SK-N-SH (cell line): Measurements from ENCODE around the gene KLK11. TPM values are rescaled to one million over a fixed set of nuclear protein-coding genes. Genes with fewer than 3 reads are reported as not detected.

ENCODE experiments used
- CTCF ChIA-PET: fragments of 300-600, 350-600 bp; formaldehyde crosslinking; extraction: SDS; loops from one replicate; lab custom pipeline; 2021; lab: Yijun Ruan, JAX
- POLR2A ChIA-PET: fragments of 350-600 bp; sonication (Branson Sonifier 250); formaldehyde crosslinking; extraction: SDS; loops from one replicate; lab custom pipeline; 2020; ENCODE audit warnings: antibody characterized with exemption, inconsistent platforms; lab: Yijun Ruan, JAX
- DNase-seq: peaks from one replicate; pipeline ENCODE4 v3.0.0; 2012
- H2AFZ ChIP-seq: fragments of 200-600 bp; sonication (generic); 2 replicates; pipeline ENCODE4 v1.8.1; 2016; ENCODE audit warnings: antibody characterized with exemption, mild to moderate bottlenecking, low read depth
- H3F3A ChIP-seq: fragments of 200-600 bp; sonication (generic); replicated peaks from 2 replicates; pipeline ENCODE3; 2016; ENCODE audit warnings: antibody characterized with exemption, mild to moderate bottlenecking; ENCODE audit not compliant: insufficient read depth
- H3K27ac ChIP-seq, 2 experiments: fragments of 200-500 bp in 1 of 2; fragments of 200-600 bp in 1 of 2; sonication (Bioruptor generic) in 1 of 2; sonication (generic), shearing (Covaris generic) in 1 of 2; 2 replicates each; pipeline versions ENCODE4 v1.5.1 to v1.6.1; 2014 to 2016; ENCODE audit warnings: low read depth in 2 of 2, inconsistent platforms in 1 of 2, low read length in 1 of 2, mild to moderate bottlenecking in 1 of 2, mixed read lengths in 1 of 2
- H3K27me3 ChIP-seq: fragments of 200-600 bp; sonication (generic), shearing (Covaris generic); 2 replicates; pipeline ENCODE4 v1.6.1; 2016; ENCODE audit warnings: mixed run types; ENCODE audit not compliant: insufficient read depth
- H3K36me3 ChIP-seq, 2 experiments: fragments of 200-500 bp in 1 of 2; fragments of 200-600 bp in 1 of 2; sonication (Bioruptor generic) in 1 of 2; sonication (generic) in 1 of 2; replicated peaks in 1 of 2; 2 replicates each; pipeline versions ENCODE3 to v1.5.1; 2014 to 2016; ENCODE audit warnings: low read length in 1 of 2, mild to moderate bottlenecking in 1 of 2; ENCODE audit not compliant: insufficient read depth in 2 of 2, control insufficient read depth in 1 of 2
- H3K4me1 ChIP-seq, 2 experiments: fragments of 200-500 bp in 1 of 2; fragments of 200-600 bp in 1 of 2; sonication (Bioruptor generic) in 1 of 2; sonication (generic), shearing (Covaris generic) in 1 of 2; 2 replicates each; pipeline versions ENCODE4 v1.5.1 to v1.6.1; 2014 to 2016; ENCODE audit warnings: low read depth in 1 of 2, low read length in 1 of 2, mixed run types in 1 of 2; ENCODE audit not compliant: insufficient read depth in 2 of 2, control insufficient read depth in 1 of 2
- H3K4me2 ChIP-seq: fragments of 200-600 bp; sonication (generic), shearing (Covaris generic); 2 replicates; pipeline ENCODE4 v1.6.1; 2017; ENCODE audit warnings: mixed run types
- H3K4me3 ChIP-seq, 2 experiments: fragments of 200-500 bp in 1 of 2; fragments of 200-600 bp in 1 of 2; sonication (Bioruptor generic) in 1 of 2; sonication (generic), shearing (Covaris generic) in 1 of 2; 2 replicates each; pipeline versions ENCODE4 v1.5.1 to v1.8.1; 2014 to 2016; ENCODE audit warnings: low read depth in 2 of 2, inconsistent platforms in 1 of 2, low read length in 1 of 2, mild to moderate bottlenecking in 1 of 2, mixed read lengths in 1 of 2, moderate library complexity in 1 of 2
- H3K79me2 ChIP-seq: fragments of 200-600 bp; sonication (generic); 2 replicates; pipeline ENCODE4 v1.8.1; 2017; ENCODE audit warnings: mild to moderate bottlenecking; ENCODE audit not compliant: insufficient read depth
- H3K9ac ChIP-seq: fragments of 200-600 bp; sonication (generic); 2 replicates; pipeline ENCODE4 v1.6.1; 2017; ENCODE audit warnings: mixed run types
- H3K9me2 ChIP-seq: fragments of 200-600 bp; sonication (generic); 2 replicates; pipeline ENCODE4 v1.6.1; 2017; ENCODE audit warnings: mixed run types
- H3K9me3 ChIP-seq: fragments of 200-600 bp; sonication (generic); 2 replicates; pipeline ENCODE4 v1.6.1; 2017; ENCODE audit warnings: mixed run types, mild to moderate bottlenecking, moderate library complexity
- H4K20me1 ChIP-seq: fragments of 200-600 bp; sonication (generic); 2 replicates; pipeline ENCODE4 v1.6.1; 2017; ENCODE audit warnings: mild to moderate bottlenecking, mixed run types; ENCODE audit not compliant: insufficient read depth
- EZH2phosphoT487 ChIP-seq: fragments of 200-600 bp; sonication (generic); IDR thresholded peaks from 2 replicates; pipeline ENCODE4 v1.6.1; 2017; ENCODE audit warnings: low read depth, mixed run types, mild to moderate bottlenecking, antibody characterized with exemption, moderate library complexity, borderline replicate concordance
- FOXM1 ChIP-seq: IDR thresholded peaks from 2 replicates; pipeline ENCODE4 v1.4.0; 2012; ENCODE audit warnings: low read depth, mild to moderate bottlenecking
- GABPA ChIP-seq: IDR thresholded peaks from 2 replicates; pipeline ENCODE4 v1.4.0; 2012; ENCODE audit warnings: low read depth, mild to moderate bottlenecking
- GATA2 ChIP-seq: sonication (generic); formaldehyde crosslinking; IDR thresholded peaks from 2 replicates; pipeline ENCODE4 v1.5.0; 2020; ENCODE audit warnings: mild to moderate bottlenecking, missing genetic modification reagents
- NRF1 ChIP-seq: IDR thresholded peaks from 2 replicates; pipeline ENCODE4 v1.6.1; 2012; ENCODE audit warnings: low read depth, mild to moderate bottlenecking, low read length
- POLR2AphosphoS5 ChIP-seq: IDR thresholded peaks from 2 replicates; pipeline ENCODE4 v1.6.1; 2012; ENCODE audit warnings: low read depth, low read length
- RCOR1 ChIP-seq: fragments of 150-350 bp; IDR thresholded peaks from 2 replicates; pipeline ENCODE4 v1.6.1; 2017; ENCODE audit warnings: antibody characterized with exemption, low read length
- RFX5 ChIP-seq: IDR thresholded peaks from 2 replicates; pipeline ENCODE4 v1.6.1; 2012; ENCODE audit warnings: mild to moderate bottlenecking, improper control_type of control experiment, low read length
- RXRA ChIP-seq: IDR thresholded peaks from 2 replicates; pipeline ENCODE4 v1.4.0; 2012; ENCODE audit warnings: low read depth, mild to moderate bottlenecking, borderline replicate concordance
- USF1 ChIP-seq: IDR thresholded peaks from 2 replicates; pipeline ENCODE4 v1.4.0; 2012; ENCODE audit warnings: low read depth, borderline replicate concordance
- USF2 ChIP-seq: fragments of 150-350 bp; IDR thresholded peaks from 2 replicates; pipeline ENCODE4 v1.6.1; 2017; ENCODE audit warnings: antibody characterized with exemption, low read length, low read depth, borderline replicate concordance
- YY1 ChIP-seq: IDR thresholded peaks from 2 replicates; pipeline ENCODE4 v1.4.0; 2012; ENCODE audit warnings: low read depth, mild to moderate bottlenecking
- WGBS: methylation state at CpG from one replicate; pipeline ENCODE4 v1.1.6; 2017; ENCODE audit warnings: low lambda C conversion rate; 5-methylcytosine and 5-hydroxymethylcytosine counted together
- polyA plus RNA-seq, 3 experiments: library from polyadenylated mRNA; depleted of rRNA; stranded (reverse); fragments of >200 nt; gene quantifications; 2 replicates each; pipeline ENCODE4 v1.2.3, GENCODE V29; 2012
- TF ChIP-seq, protein P1 (sequence below): IDR thresholded peaks from 2 replicates; pipeline ENCODE4 v1.6.1; 2012; ENCODE audit warnings: mild to moderate bottlenecking, low read depth, low read length, moderate library complexity
- TF ChIP-seq, protein P2 (sequence below): fragments of 200-600 bp; sonication (generic); IDR thresholded peaks from 2 replicates; pipeline ENCODE4 v1.6.1; 2017; ENCODE audit warnings: antibody characterized with exemption, mild to moderate bottlenecking, moderate library complexity

The KLK11 gene
- polyA plus RNA-seq, 1 of the 3 experiments (the other 2 are of a cell fraction) = not detected

DNA sequence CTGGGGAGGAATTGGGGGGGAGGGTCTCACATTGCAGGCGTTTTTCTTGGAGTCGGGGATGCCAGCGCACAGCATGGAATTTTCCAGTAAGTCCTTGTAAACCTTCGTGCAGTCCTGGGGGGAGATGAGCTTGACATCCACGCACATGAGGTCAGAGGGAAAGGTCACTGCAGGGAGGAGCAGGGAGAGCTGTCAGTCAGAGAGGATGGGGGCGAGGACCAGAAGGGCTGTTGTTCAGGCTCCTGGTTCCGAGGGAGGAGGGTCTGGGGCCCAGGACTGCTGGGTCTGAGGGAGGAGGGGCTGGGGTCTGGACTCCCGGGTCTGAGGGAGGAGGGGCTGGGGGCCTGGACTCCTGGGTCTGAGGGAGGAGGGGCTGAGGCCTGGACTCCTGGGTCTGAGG, 46.7 kb downstream of the KLK11 start:
- H3K27me3 ChIP-seq = no peaks in the 10 kb centered on the region; the same call in 1 of the 2 replicates
- no peak overlapping the region for H3K9ac ChIP-seq
- no peaks in the 10 kb centered on the region for H3K36me3 ChIP-seq
- no peaks in the 10 kb centered on the region for H4K20me1 ChIP-seq
- H3K27ac ChIP-seq = no peak overlapping the region
- H3K4me3 ChIP-seq = no peak overlapping the region
- no peaks in the 10 kb centered on the region for H3F3A ChIP-seq
- no peaks in the 10 kb centered on the region for H3K79me2 ChIP-seq
- 18% methylated on average over 7 of the region's 8 CpGs for WGBS
- H3K9me2 ChIP-seq = no peaks in the 10 kb centered on the region
- CTCF ChIA-PET = interaction anchor here (0.7 kb wide), 1 partner anchor 14 kb away, joined by 3 read pairs; no protein-coding TSS in a partner anchor
- TF ChIP-seq USF2 (no peak), NRF1 (no peak), YY1 (no peak), EZH2phosphoT487 (no peak), RXRA (no peak), GABPA (no peak)
- TF ChIP-seq, protein P1, sequence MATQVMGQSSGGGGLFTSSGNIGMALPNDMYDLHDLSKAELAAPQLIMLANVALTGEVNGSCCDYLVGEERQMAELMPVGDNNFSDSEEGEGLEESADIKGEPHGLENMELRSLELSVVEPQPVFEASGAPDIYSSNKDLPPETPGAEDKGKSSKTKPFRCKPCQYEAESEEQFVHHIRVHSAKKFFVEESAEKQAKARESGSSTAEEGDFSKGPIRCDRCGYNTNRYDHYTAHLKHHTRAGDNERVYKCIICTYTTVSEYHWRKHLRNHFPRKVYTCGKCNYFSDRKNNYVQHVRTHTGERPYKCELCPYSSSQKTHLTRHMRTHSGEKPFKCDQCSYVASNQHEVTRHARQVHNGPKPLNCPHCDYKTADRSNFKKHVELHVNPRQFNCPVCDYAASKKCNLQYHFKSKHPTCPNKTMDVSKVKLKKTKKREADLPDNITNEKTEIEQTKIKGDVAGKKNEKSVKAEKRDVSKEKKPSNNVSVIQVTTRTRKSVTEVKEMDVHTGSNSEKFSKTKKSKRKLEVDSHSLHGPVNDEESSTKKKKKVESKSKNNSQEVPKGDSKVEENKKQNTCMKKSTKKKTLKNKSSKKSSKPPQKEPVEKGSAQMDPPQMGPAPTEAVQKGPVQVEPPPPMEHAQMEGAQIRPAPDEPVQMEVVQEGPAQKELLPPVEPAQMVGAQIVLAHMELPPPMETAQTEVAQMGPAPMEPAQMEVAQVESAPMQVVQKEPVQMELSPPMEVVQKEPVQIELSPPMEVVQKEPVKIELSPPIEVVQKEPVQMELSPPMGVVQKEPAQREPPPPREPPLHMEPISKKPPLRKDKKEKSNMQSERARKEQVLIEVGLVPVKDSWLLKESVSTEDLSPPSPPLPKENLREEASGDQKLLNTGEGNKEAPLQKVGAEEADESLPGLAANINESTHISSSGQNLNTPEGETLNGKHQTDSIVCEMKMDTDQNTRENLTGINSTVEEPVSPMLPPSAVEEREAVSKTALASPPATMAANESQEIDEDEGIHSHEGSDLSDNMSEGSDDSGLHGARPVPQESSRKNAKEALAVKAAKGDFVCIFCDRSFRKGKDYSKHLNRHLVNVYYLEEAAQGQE = no peak
- TF ChIP-seq, all 33 proteins: peak for 0
- POLR2A ChIA-PET = no interaction called here
- H2AFZ ChIP-seq = no peak overlapping the region
- no peak overlapping the region for H3K4me2 ChIP-seq
- no peaks in the 10 kb centered on the region for H3K4me1 ChIP-seq
- DNase-seq = no peak
- H3K9me3 ChIP-seq = no peaks in the 10 kb centered on the region

GRCh38 chr19:50978772-50979390, 47.5 kb downstream of the KLK11 start:
- CTCF ChIA-PET = no interaction called here
- Histone ChIP-seq H3K4me1 (no peaks in the 10 kb centered on the region), H3K79me2 (no peaks in the 10 kb centered on the region), H3K9ac (no peak overlapping the region), H2AFZ (no peak overlapping the region), H3K27ac (no peak overlapping the region), H3K27me3 (no peaks in the 10 kb centered on the region; the same call in 1 of the 2 replicates), H4K20me1 (no peaks in the 10 kb centered on the region), H3F3A (no peaks in the 10 kb centered on the region), H3K9me2 (no peaks in the 10 kb centered on the region), H3K4me3 (no peak overlapping the region), H3K4me2 (no peak overlapping the region), H3K9me3 (no peaks in the 10 kb centered on the region), H3K36me3 (no peaks in the 10 kb centered on the region)
- POLR2A ChIA-PET = no interaction called here
- WGBS = 35% methylated on average over 5 of the region's 5 CpGs
- no peak for DNase-seq
- TF ChIP-seq USF1 (no peak), FOXM1 (no peak), POLR2AphosphoS5 (no peak), GATA2 (no peak), RFX5 (no peak), RCOR1 (no peak)
- TF ChIP-seq, protein P2, sequence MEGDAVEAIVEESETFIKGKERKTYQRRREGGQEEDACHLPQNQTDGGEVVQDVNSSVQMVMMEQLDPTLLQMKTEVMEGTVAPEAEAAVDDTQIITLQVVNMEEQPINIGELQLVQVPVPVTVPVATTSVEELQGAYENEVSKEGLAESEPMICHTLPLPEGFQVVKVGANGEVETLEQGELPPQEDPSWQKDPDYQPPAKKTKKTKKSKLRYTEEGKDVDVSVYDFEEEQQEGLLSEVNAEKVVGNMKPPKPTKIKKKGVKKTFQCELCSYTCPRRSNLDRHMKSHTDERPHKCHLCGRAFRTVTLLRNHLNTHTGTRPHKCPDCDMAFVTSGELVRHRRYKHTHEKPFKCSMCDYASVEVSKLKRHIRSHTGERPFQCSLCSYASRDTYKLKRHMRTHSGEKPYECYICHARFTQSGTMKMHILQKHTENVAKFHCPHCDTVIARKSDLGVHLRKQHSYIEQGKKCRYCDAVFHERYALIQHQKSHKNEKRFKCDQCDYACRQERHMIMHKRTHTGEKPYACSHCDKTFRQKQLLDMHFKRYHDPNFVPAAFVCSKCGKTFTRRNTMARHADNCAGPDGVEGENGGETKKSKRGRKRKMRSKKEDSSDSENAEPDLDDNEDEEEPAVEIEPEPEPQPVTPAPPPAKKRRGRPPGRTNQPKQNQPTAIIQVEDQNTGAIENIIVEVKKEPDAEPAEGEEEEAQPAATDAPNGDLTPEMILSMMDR = no peak
